ENCODE data around the gene DPYD.

DPYD gene

DNA sequence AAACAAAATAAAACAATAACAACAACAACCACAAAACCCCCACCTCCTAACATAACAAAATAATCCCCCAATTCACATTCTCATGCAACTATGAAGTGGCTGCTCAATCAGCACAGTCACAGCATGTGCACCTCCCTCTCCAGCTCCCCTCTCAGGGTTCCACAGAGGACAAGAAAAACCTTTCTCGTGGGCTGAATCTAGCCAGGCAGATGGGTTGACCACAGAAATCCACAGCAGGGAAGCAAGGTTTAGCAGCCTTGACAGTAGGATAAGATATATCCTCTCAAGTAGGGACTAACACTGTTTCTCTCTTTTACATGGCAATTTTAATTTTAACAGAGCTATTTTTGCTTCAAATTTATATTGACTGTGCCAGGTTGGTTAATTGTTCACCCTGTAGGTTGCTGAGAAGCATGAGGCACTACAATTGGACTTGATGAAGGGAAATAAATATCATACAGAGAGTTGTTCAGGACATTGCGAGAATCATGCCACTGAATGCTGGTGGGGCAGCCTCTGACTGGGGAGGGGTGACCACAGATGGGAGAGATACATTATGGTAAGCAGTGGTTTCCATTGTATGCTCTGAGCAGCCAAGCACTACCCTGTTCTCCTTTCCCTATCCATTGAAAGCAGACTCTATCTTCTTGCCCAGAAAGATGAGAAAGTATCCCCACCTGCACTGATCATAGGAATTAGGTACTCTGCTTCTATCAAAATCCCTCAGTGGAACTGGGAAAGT lies 535.1 kb downstream of the DPYD start:
- no peak overlapping the region for H3K27ac ChIP-seq
- TF ChIP-seq, protein P1, sequence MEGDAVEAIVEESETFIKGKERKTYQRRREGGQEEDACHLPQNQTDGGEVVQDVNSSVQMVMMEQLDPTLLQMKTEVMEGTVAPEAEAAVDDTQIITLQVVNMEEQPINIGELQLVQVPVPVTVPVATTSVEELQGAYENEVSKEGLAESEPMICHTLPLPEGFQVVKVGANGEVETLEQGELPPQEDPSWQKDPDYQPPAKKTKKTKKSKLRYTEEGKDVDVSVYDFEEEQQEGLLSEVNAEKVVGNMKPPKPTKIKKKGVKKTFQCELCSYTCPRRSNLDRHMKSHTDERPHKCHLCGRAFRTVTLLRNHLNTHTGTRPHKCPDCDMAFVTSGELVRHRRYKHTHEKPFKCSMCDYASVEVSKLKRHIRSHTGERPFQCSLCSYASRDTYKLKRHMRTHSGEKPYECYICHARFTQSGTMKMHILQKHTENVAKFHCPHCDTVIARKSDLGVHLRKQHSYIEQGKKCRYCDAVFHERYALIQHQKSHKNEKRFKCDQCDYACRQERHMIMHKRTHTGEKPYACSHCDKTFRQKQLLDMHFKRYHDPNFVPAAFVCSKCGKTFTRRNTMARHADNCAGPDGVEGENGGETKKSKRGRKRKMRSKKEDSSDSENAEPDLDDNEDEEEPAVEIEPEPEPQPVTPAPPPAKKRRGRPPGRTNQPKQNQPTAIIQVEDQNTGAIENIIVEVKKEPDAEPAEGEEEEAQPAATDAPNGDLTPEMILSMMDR (conservative IDR thresholded peaks at IDR 0.05; ENCODE audit: low read depth), result no peak
- ChIA-PET POLR2A (ENCODE audit: low non-redundant PET) (no interaction called here), CTCF (no interaction called here)
- DNase-seq (ENCODE audit: low spot score), result no peak

DNA sequence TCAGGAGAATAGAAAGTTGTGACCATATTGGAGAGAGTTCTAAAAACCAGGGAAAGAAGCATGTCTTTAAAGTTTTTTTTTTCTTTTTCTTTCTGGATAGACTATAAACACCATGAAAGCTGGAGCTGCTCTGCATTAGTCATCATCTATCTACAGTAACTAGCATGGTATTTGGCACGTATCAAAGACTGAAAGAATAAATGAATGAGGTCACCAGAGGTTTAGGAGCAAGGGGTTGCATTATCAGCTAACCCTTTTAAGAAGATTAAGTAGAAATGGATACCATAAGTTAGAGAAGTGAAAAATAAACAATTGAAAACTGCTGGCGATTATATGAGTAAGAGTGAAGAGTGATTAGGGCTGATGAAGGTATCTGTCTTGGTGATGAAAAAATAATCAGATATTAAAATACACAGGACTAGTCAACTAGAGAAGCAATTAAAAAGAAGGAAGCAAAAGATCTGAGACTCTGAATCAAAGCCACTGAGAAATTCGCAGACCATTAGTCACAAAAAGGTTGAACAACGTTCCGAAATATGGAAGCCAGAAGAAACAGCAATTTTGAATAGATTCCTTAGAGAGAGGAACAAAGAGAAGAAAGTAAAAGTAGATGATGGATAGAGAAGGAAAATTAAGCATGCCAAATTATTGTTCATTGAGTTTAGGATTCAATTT lies 536.4 kb downstream of the DPYD start:
- no peak overlapping the region for H3K27ac ChIP-seq
- ChIA-PET POLR2A (ENCODE audit: low non-redundant PET) (no interaction called here), CTCF (interaction anchor here (0.7 kb wide), 1 partner anchor 743 kb away, joined by 3 read pairs; no protein-coding TSS in a partner anchor)
- DNase-seq (ENCODE audit: low spot score), result peak; percentile 14
- TF ChIP-seq, protein P1 (conservative IDR thresholded peaks at IDR 0.05; ENCODE audit: low read depth), result no peak

DNA sequence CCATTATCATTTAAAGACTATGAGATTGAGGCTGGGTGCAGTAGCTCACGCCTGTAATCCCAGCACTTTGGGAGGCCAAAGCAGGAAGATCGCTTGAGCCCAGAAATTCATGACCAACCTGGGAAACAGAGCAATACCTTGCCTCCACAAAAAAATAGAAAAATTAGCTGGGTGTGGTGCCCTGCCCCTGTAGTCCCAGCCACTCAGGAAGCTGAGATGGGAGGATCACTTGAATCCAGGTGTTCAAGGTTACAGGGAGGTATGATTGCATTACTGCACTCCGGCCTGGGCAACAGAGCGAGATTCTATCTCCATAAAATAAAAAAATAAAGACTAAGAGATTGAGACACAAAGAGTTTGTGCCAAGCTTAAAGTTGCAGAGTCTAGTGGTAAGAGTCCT lies 537.0 kb downstream of the DPYD start:
- TF ChIP-seq, protein P1 (conservative IDR thresholded peaks at IDR 0.05; ENCODE audit: low read depth), result no peak
- no peak for DNase-seq (ENCODE audit: low spot score)
- CTCF ChIA-PET, result interaction anchor here (0.7 kb wide), 1 partner anchor 742 kb away, joined by 3 read pairs; no protein-coding TSS in a partner anchor
- peak overlapping the region; percentile 42; the same call in 1 of the 2 replicates for H3K27ac ChIP-seq
- POLR2A ChIA-PET (ENCODE audit: low non-redundant PET), result no interaction called here

DNA sequence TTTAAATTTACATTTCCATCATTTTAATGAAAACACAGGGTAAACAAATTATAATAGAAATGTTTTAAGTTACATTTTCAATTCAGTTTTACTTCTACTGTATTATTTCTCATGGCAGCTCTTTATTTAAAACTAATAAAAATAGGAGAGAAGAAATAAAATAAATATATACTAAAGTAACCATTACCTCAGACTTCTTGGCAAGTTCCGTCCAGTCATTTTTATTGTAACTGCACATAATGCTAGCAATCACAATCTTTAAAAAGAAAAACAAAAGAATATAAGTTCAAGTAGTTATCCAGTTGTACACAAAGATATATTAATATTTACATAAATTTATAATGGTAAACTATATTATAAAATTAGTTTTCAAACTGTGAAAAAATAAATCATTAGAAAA lies 538.6 kb downstream of the DPYD start:
- POLR2A ChIA-PET (ENCODE audit: low non-redundant PET), result no interaction called here
- CTCF ChIA-PET, result no interaction called here
- TF ChIP-seq, protein P1 (conservative IDR thresholded peaks at IDR 0.05; ENCODE audit: low read depth), result no peak
- no peak for DNase-seq (ENCODE audit: low spot score)
- no peak overlapping the region for H3K27ac ChIP-seq

DNA sequence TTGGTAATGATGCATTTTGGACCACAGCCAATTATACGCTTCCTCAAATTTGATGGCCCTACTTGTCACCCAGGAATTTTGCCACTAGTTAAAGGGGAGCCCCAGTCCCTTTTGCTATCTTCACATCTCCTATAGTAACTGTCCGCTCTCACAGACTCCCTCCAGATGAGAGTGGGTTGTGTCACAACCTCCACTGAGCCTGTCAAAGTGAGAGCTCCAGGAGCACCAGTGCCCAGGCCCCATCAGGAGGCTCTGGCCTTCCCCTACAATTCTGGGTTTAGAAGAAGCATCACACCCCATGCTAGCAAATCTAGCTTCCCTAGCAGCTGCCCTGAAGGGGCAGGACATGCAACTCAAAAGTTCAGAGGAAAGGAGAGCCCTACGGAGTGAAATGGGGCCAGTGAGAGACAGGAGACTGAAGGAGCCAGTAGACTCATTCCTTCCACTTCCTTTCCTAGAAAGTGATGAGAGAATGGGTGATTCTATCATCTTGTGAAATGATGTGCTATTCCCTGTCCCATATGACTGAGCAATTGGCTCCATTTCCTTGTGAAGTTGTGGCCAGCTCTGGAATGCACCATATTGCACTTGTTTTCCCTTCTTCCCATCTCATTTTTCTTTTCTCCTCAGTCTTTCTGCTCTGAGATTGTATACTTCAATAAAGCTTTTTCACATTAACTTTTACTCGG lies 541.3 kb downstream of the DPYD start:
- no peak for DNase-seq (ENCODE audit: low spot score)
- TF ChIP-seq, protein P1 (conservative IDR thresholded peaks at IDR 0.05; ENCODE audit: low read depth), result no peak
- H3K27ac ChIP-seq, result no peak overlapping the region
- ChIA-PET POLR2A (ENCODE audit: low non-redundant PET) (no interaction called here), CTCF (no interaction called here)

DNA sequence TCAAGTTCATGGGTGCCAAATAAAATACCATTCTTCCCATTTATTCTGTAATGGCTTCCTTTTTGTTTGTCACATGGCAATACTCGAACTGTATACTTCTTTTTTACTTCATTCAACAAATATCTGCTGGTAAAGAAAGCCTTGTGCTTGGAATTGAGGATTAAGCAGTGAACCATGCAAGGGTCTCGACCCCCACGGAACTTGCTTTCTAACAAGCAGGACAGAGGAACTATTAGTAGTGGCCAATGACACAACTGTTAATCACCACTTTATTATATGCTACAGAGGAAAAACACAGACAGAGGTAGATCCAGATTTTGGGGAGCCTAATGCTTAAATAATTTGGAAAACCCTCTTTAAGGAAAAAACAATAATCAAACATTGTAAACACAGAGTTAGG lies 542.2 kb downstream of the DPYD start:
- ChIA-PET POLR2A (ENCODE audit: low non-redundant PET) (no interaction called here), CTCF (no interaction called here)
- TF ChIP-seq, protein P1 (conservative IDR thresholded peaks at IDR 0.05; ENCODE audit: low read depth), result no peak
- no peak for DNase-seq (ENCODE audit: low spot score)
- no peak overlapping the region for H3K27ac ChIP-seq
